HepG2 (cell line): ENCODE results near the gene SLC22A13. TPM values are rescaled to one million over a fixed set of nuclear protein-coding genes. Genes with fewer than 3 reads are reported as not detected.
A peak's percentile ranks its signal among the peaks of the same experiment; 100 is the strongest.

Experiments
- ATAC-seq: fragments of 200-7000 bp; cut with Tn5 transposase; 3 replicates; pipeline ENCODE4 v1.9.1; 2020; ENCODE audit warnings: mild to moderate bottlenecking, moderate library complexity
- BruUV-seq: library from RNA; stranded (reverse); fragments of 400-500 nt; replicated peaks from 2 replicates; lab custom pipeline; 2021; lab: Mats Ljungman, UMichigan
- CTCF ChIA-PET: fragments of 300-600 bp; formaldehyde crosslinking; extraction: SDS; loops from one replicate; lab custom pipeline; 2021; ENCODE audit warnings: low total read pairs, inconsistent platforms, low intra/inter-chr PET ratio; lab: Yijun Ruan, JAX
- POLR2A ChIA-PET: fragments of 350-600 bp; sonication (Branson Sonifier 250); formaldehyde crosslinking; loops from one replicate; lab custom pipeline; 2020; ENCODE audit warnings: antibody characterized with exemption, inconsistent platforms; lab: Yijun Ruan, JAX
- DNase-seq: peaks from one replicate; pipeline ENCODE4 v3.0.0-alpha.2; 2015; ENCODE audit warnings: low spot score
- FAIRE-seq: peaks from 3 replicates; lab custom pipeline; 2011; peaks lifted over from hg19 to GRCh38; lab: Jason Lieb, UNC
- H2AFZ ChIP-seq: one replicate; pipeline ENCODE4 v1.6.1; 2011; ENCODE audit warnings: low read length, inconsistent platforms
- H3K27ac ChIP-seq: fragments of 300-600 bp; 3 replicates; pipeline ENCODE4 v1.8.0; 2011; ENCODE audit warnings: mixed run types, mild to moderate bottlenecking, mixed read lengths, low read length, inconsistent platforms; ENCODE audit not compliant: insufficient read depth; ENCODE audit errors: extremely low read length
- H3K27me3 ChIP-seq, 2 experiments: fragments of 200-600 bp in 1 of 2; 2 replicates in 1 of 2; 3 replicates in 1 of 2; pipeline versions ENCODE4 v1.6.0 to v1.8.0; 2011; ENCODE audit warnings: low read length in 2 of 2, mild to moderate bottlenecking in 2 of 2, moderate library complexity in 2 of 2, inconsistent platforms in 1 of 2; ENCODE audit not compliant: insufficient read depth in 2 of 2, control insufficient read depth in 1 of 2
- H3K36me3 ChIP-seq, 2 experiments: fragments of 200-600 bp in 1 of 2; replicated peaks in 1 of 2; 2 replicates in 1 of 2; 3 replicates in 1 of 2; pipeline versions ENCODE4 v1.5.1 to v1.8.0; 2011; ENCODE audit warnings: low read length in 2 of 2, inconsistent platforms in 1 of 2; ENCODE audit not compliant: insufficient read depth in 2 of 2, control insufficient read depth in 1 of 2
- H3K4me1 ChIP-seq: 2 replicates; pipeline ENCODE4 v1.5.1; 2012; ENCODE audit warnings: low read length, inconsistent platforms; ENCODE audit not compliant: insufficient read depth
- H3K4me2 ChIP-seq: 2 replicates; pipeline ENCODE4 v1.6.0; 2011; ENCODE audit warnings: low read depth, low read length, inconsistent platforms
- H3K4me3 ChIP-seq, 3 experiments: fragments of 200-600 bp in 1 of 3; sonication (generic), shearing (Covaris generic) in 1 of 3; replicated peaks in 1 of 3; 2 replicates each; pipeline ENCODE4 v1.5.1; 2011 to 2016; ENCODE audit warnings: low read length in 3 of 3, inconsistent platforms in 2 of 3, low read depth in 2 of 3, mild to moderate bottlenecking in 2 of 3, control low read depth in 1 of 3, mixed read lengths in 1 of 3; ENCODE audit not compliant: insufficient read depth in 1 of 3
- H3K79me2 ChIP-seq: one replicate; pipeline ENCODE4 v1.6.1; 2011; ENCODE audit warnings: low read length, inconsistent platforms; ENCODE audit not compliant: insufficient read depth
- H3K9ac ChIP-seq: 2 replicates; pipeline ENCODE4 v1.6.0; 2011; ENCODE audit warnings: mild to moderate bottlenecking, low read depth, low read length, inconsistent platforms; ENCODE audit not compliant: insufficient read depth
- H3K9me3 ChIP-seq: 2 replicates; pipeline ENCODE4 v1.5.1; 2012; ENCODE audit warnings: mild to moderate bottlenecking, low read length
- H4K20me1 ChIP-seq: 2 replicates; pipeline ENCODE4 v1.6.0; 2011; ENCODE audit warnings: inconsistent platforms, mild to moderate bottlenecking, low read length, moderate library complexity; ENCODE audit not compliant: insufficient read depth
- BCL6 ChIP-seq: IDR thresholded peaks from 2 replicates; pipeline ENCODE4 v1.6.1; 2016; ENCODE audit warnings: missing genetic modification reagents, missing compliant biosample characterization
- CEBPB ChIP-seq: IDR thresholded peaks from 2 replicates; pipeline ENCODE4 v1.6.1; 2011; ENCODE audit warnings: low read depth, low read length, improper control_type of control experiment, borderline replicate concordance
- CTCF ChIP-seq: sonication (generic); formaldehyde crosslinking; IDR thresholded peaks from 2 replicates; pipeline ENCODE4 v1.5.0; 2020; ENCODE audit warnings: mild to moderate bottlenecking, missing genetic modification reagents, moderate library complexity
- E2F1 ChIP-seq: sonication (generic); formaldehyde crosslinking; IDR thresholded peaks from 2 replicates; pipeline ENCODE4 v1.5.0; 2020; ENCODE audit warnings: missing genetic modification reagents
- FIP1L1 ChIP-seq: fragments of 200-400 bp; formaldehyde crosslinking; IDR thresholded peaks from 2 replicates; pipeline ENCODE4 v1.6.1; 2018; ENCODE audit warnings: low read depth, mild to moderate bottlenecking, low read length, moderate library complexity, borderline replicate concordance; ENCODE audit not compliant: insufficient read depth
- HOXA9 ChIP-seq: sonication (generic); formaldehyde crosslinking; IDR thresholded peaks from 2 replicates; pipeline ENCODE4 v1.8.1; 2022; ENCODE audit warnings: missing genetic modification reagents, mild to moderate bottlenecking, moderate library complexity, borderline replicate concordance
- KAT8 ChIP-seq: IDR thresholded peaks from 2 replicates; pipeline ENCODE4 v1.6.1; 2016; ENCODE audit warnings: missing genetic modification reagents, missing compliant biosample characterization
- KLF11 ChIP-seq: IDR thresholded peaks from 2 replicates; pipeline ENCODE4 v1.6.1; 2016; ENCODE audit warnings: missing compliant biosample characterization
- NR2F2 ChIP-seq: IDR thresholded peaks from 2 replicates; pipeline ENCODE4 v1.6.1; 2012; ENCODE audit warnings: low read depth, inconsistent platforms, borderline replicate concordance
- POGZ ChIP-seq: sonication (generic); formaldehyde crosslinking; IDR thresholded peaks from 2 replicates; pipeline ENCODE4 v1.4.0; 2020; ENCODE audit warnings: mild to moderate bottlenecking, missing genetic modification reagents
- RFX3 ChIP-seq: IDR thresholded peaks from 2 replicates; pipeline ENCODE4 v1.6.1; 2016; ENCODE audit warnings: missing biosample characterization, missing genetic modification reagents
- SNAPC2 ChIP-seq: sonication (generic); formaldehyde crosslinking; IDR thresholded peaks from 2 replicates; pipeline ENCODE4 v1.8.1; 2022; ENCODE audit warnings: mild to moderate bottlenecking, missing genetic modification reagents
- SP140L ChIP-seq: sonication (generic); formaldehyde crosslinking; IDR thresholded peaks from 2 replicates; pipeline ENCODE4 v1.4.0; 2020; ENCODE audit warnings: missing genetic modification reagents, borderline replicate concordance
- STAG1 ChIP-seq: sonication (generic); formaldehyde crosslinking; IDR thresholded peaks from 2 replicates; pipeline ENCODE4 v1.4.0; 2020; ENCODE audit warnings: missing genetic modification reagents
- STAT5B ChIP-seq: sonication (generic); formaldehyde crosslinking; IDR thresholded peaks from 2 replicates; pipeline ENCODE4 v1.4.0; 2020; ENCODE audit warnings: missing genetic modification reagents
- ZNF362 ChIP-seq: sonication (generic); formaldehyde crosslinking; IDR thresholded peaks from 2 replicates; pipeline ENCODE4 v1.4.0; 2020; ENCODE audit warnings: missing genetic modification reagents, mild to moderate bottlenecking, borderline replicate concordance
- ZNF546 ChIP-seq: sonication (generic); formaldehyde crosslinking; conservative IDR thresholded peaks from 2 replicates; pipeline ENCODE4 v1.8.1; 2023; ENCODE audit warnings: mild to moderate bottlenecking, missing genetic modification reagents
- ZNF740 ChIP-seq: sonication (generic); formaldehyde crosslinking; IDR thresholded peaks from 2 replicates; pipeline ENCODE4 v1.4.0; 2020; ENCODE audit warnings: missing genetic modification reagents
- ZNF790 ChIP-seq: sonication (generic); formaldehyde crosslinking; IDR thresholded peaks from 2 replicates; pipeline ENCODE4 v1.8.0; 2022; ENCODE audit warnings: missing genetic modification reagents, mild to moderate bottlenecking, borderline replicate concordance
- WGBS: methylation state at CpG from one replicate; pipeline ENCODE4 v1.1.6; 2017; ENCODE audit warnings: low lambda C conversion rate; 5-methylcytosine and 5-hydroxymethylcytosine counted together
- in situ Hi-C: cut with HindIII; loops from 2 replicates; pipeline ENCODE4 v1.10.0; 2017; ENCODE audit warnings: low pct_unique_long_range_greater_than_20kb; ENCODE audit not compliant: extremely low pct_ligation_motif_present
- intact Hi-C: fragments of 100-400 bp; cut with micrococcal nuclease; formaldehyde crosslinking; loops from one replicate; pipeline ENCODE4 v1.10.0; 2022; ENCODE audit not compliant: unreplicated experiment
- polyA plus RNA-seq, 8 experiments: library from polyadenylated mRNA; depleted of rRNA in 3 of 8; stranded (reverse) in 7 of 8; unstranded in 1 of 8; fragments of >200 nt; fragmentation: Illumina TruSeq in 4 of 8; extraction: Trizol in 4 of 8; gene quantifications; 2 replicates each; pipeline versions ENCODE4 v1.2.1 to v1.2.3, GENCODE V29; 2011 to 2016; ENCODE audit warnings: low read depth in 4 of 8, missing spikeins in 1 of 8, mixed read lengths in 1 of 8; ENCODE audit not compliant: insufficient read depth in 1 of 8
- total RNA-seq, 5 experiments: library from RNA; depleted of rRNA; stranded (reverse); fragments of >200 nt; fragmentation: Illumina TruSeq; extraction: Trizol; gene quantifications; 2 replicates each; pipeline ENCODE4 v1.2.3, GENCODE V29; 2016; ENCODE audit warnings: low read depth in 1 of 5

Gene SLC22A13
- total and polyA plus RNA-seq, 2 of the 13 experiments (the other 11 are each of a cell fraction or from before 2014, with no cell fraction given), result 0.20 TPM; not detected in 1

GRCh38 chr3:38267662-38268061 is 2.0 kb downstream of the SLC22A13 start:
- BruUV-seq, result no TSS peak
- CTCF ChIA-PET, result no interaction called here

GRCh38 chr3:38268087-38268486 is 2.5 kb downstream of the SLC22A13 start:
- Histone ChIP-seq H3K9me3 (no peaks in the 10 kb centered on the region), H2AFZ (no peak overlapping the region), H3K9ac (no peak overlapping the region), H3K4me3 (no peak overlapping the region), H3K4me1 (peaks cover 14% of the 10 kb centered on the region), H3K4me2 (no peak overlapping the region), H3K27ac (no peak overlapping the region), H4K20me1 (no peaks in the 10 kb centered on the region), H3K79me2 (no peaks in the 10 kb centered on the region), H3K27me3 (0 out of 5 replicates have a peak, but pooled peaks cover 0 to under 1% of the 10 kb centered on the region in 2 experiments), H3K36me3 (no peaks in the 10 kb centered on the region)
- no peak for FAIRE-seq
- DNase-seq, result no peak
- intact Hi-C loops (no loop called here), in situ Hi-C loops (no loop called here)
- 57% methylated on average over 5 of the region's 5 CpGs for WGBS
- BruUV-seq, result no TSS peak
- POLR2A ChIA-PET, result no interaction called here
- CTCF ChIA-PET, result no interaction called here
- ATAC-seq, result no peak
- no peak for TF ChIP-seq NR2F2
- no peak for TF ChIP-seq KLF11 (CRISPR knock-in tag)
- no peak for TF ChIP-seq KAT8 (CRISPR knock-in tag)
- TF ChIP-seq STAG1, result no peak
- TF ChIP-seq SNAPC2 (CRISPR knock-in tag), result no peak
- no peak for TF ChIP-seq ZNF740 (CRISPR knock-in tag)
- TF ChIP-seq SP140L, result no peak
- no peak for TF ChIP-seq CTCF (CRISPR knock-in tag)
- no peak for TF ChIP-seq ZNF790 (CRISPR knock-in tag)
- TF ChIP-seq STAT5B (CRISPR knock-in tag), result no peak
- no peak for TF ChIP-seq ZNF362

More at GRCh38 chr3:38267662-38268061, 2.0 kb downstream of the SLC22A13 start:
- no peak for FAIRE-seq
- H3K9ac ChIP-seq, result no peak overlapping the region
- POLR2A ChIA-PET, result no interaction called here
- H3K4me2 ChIP-seq, result no peak overlapping the region
- no peak for TF ChIP-seq CEBPB
- no peak for TF ChIP-seq E2F1
- no peak for TF ChIP-seq RFX3 (CRISPR knock-in tag)
- TF ChIP-seq FIP1L1, result no peak
- TF ChIP-seq BCL6 (CRISPR knock-in tag), result no peak
- TF ChIP-seq ZNF546 (CRISPR knock-in tag), result no peak
- TF ChIP-seq POGZ (CRISPR knock-in tag), result no peak
- TF ChIP-seq HOXA9 (CRISPR knock-in tag), result no peak
- no peaks in the 10 kb centered on the region for H3K36me3 ChIP-seq
- no peaks in the 10 kb centered on the region for H3K9me3 ChIP-seq
- in situ Hi-C loops, result no loop called here
- H3K79me2 ChIP-seq, result no peaks in the 10 kb centered on the region
- intact Hi-C loops, result no loop called here
- DNase-seq, result no peak
- no peak overlapping the region for H2AFZ ChIP-seq
- peaks cover 14% of the 10 kb centered on the region for H3K4me1 ChIP-seq
- H4K20me1 ChIP-seq, result no peaks in the 10 kb centered on the region
- no peaks in the 10 kb centered on the region for H3K27me3 ChIP-seq
- 66% methylated on average over 2 of the region's 2 CpGs for WGBS
- H3K4me3 ChIP-seq, result no peak overlapping the region
- H3K27ac ChIP-seq, result no peak overlapping the region
- peak; percentile 35; the same call in 2 of the 3 replicates for ATAC-seq
